Activated CD8-positive, alpha-beta T cell treated with anti-CD3 and anti-CD28 coated beads, Interleukin-2, amount 10 ng/mL, durations not matched to agents 7 days and 5 days (primary cell): ENCODE results near the gene DYDC1. TPM values are rescaled to one million over a fixed set of nuclear protein-coding genes. Genes with fewer than 3 reads are reported as not detected.

Experiments
- ATAC-seq: fragments of 150-1000 bp; cut with Tn5 transposase; one replicate; pipeline ENCODE4 v1.10.0; 2021; ENCODE audit warnings: moderate library complexity
- CTCF ChIA-PET: fragments of 350-600 bp; sonication (Branson Sonifier 250); formaldehyde crosslinking; loops from one replicate; lab custom pipeline; 2021; ENCODE audit warnings: antibody characterized with exemption; lab: Charles Lee
- POLR2A ChIA-PET: fragments of 350-600 bp; sonication (Branson Sonifier 250); formaldehyde crosslinking; loops from one replicate; lab custom pipeline; 2021; ENCODE audit warnings: antibody characterized with exemption; lab: Charles Lee
- DNase-seq: peaks from one replicate; pipeline ENCODE4 v3.0.0-alpha.2; 2020
- H3K27ac Mint-ChIP-seq: one replicate; pipeline ENCODE4 v1.8.0; 2021; ENCODE audit warnings: mild to moderate bottlenecking, mixed read lengths
- H3K27me3 Mint-ChIP-seq: one replicate; pipeline ENCODE4 v1.8.0; 2021; ENCODE audit warnings: low read depth, mixed read lengths
- H3K36me3 Mint-ChIP-seq: one replicate; pipeline ENCODE4 v1.8.0; 2021; ENCODE audit warnings: low read depth, mixed read lengths
- H3K4me1 Mint-ChIP-seq: one replicate; pipeline ENCODE4 v1.8.0; 2021; ENCODE audit warnings: low read depth, mixed read lengths
- H3K4me3 Mint-ChIP-seq: one replicate; pipeline ENCODE4 v1.8.0; 2021; ENCODE audit warnings: mild to moderate bottlenecking, mixed read lengths
- H3K9me3 Mint-ChIP-seq: one replicate; pipeline ENCODE4 v1.8.0; 2022; ENCODE audit warnings: mixed read lengths; ENCODE audit not compliant: insufficient read depth
- total RNA-seq, 2 experiments: library from RNA; stranded (reverse); gene quantifications; one replicate each; pipeline ENCODE4 v1.2.3, GENCODE V29; 2021

The DYDC1 gene
- total RNA-seq, 2 experiments from 2014 or later: not detected

DNA sequence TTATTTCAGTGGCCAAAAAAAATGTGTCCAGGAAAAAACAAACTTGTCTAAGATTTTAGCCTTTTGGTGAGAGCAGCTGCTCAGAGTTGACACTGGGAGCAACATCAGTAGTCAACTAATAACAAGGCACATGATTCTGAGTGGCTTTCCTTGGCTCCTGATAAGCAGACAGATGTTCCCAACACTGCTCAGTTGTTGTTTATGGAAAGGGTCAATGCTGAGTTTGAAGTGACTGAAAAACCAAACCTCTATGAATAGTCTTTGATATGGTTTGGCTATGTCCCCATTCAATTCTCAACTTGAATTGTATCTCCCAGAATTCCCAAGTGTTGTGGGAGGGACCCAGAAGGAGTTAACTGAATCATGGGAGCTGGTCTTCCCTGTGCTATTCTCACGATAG lies 12.3 kb downstream of the DYDC1 start:
- CTCF ChIA-PET: no interaction called here
- ATAC-seq (no peak), DNase-seq (no peak)
- H3K36me3 Mint-ChIP-seq: no peaks in the 10 kb centered on the region
- POLR2A ChIA-PET: no interaction called here
- H3K9me3 Mint-ChIP-seq: no peaks in the 10 kb centered on the region
- no peak overlapping the region for H3K4me3 Mint-ChIP-seq
- peaks cover 5% of the 10 kb centered on the region for H3K27me3 Mint-ChIP-seq
- no peak overlapping the region for H3K27ac Mint-ChIP-seq
- H3K4me1 Mint-ChIP-seq: no peaks in the 10 kb centered on the region

DNA sequence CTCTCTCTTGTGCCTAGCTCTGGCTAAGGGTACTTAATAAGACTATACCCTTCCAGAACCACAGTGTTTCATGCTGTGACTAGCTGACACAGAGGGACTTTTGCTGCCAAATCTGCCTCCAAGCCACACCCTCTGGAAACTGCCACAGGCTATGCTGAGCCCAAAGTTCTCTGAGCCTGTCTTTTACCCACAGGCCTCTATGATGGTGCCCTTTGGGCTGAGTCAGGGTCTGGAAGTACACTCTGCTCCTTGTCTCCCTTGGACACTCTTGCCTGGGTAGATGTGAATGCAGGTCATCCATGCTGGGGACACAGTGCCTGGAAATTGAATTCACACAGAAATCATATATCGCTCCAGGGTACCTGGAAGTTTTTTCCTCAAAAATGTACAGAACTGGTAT lies 22.6 kb downstream of the DYDC1 start:
- Mint-ChIP-seq H3K27me3 (peaks cover 12% of the 10 kb centered on the region), H3K36me3 (no peaks in the 10 kb centered on the region), H3K9me3 (no peaks in the 10 kb centered on the region), H3K4me1 (no peaks in the 10 kb centered on the region), H3K27ac (no peak overlapping the region), H3K4me3 (no peak overlapping the region)
- POLR2A ChIA-PET: no interaction called here
- DNase-seq (no peak), ATAC-seq (no peak)
- CTCF ChIA-PET: no interaction called here

DNA sequence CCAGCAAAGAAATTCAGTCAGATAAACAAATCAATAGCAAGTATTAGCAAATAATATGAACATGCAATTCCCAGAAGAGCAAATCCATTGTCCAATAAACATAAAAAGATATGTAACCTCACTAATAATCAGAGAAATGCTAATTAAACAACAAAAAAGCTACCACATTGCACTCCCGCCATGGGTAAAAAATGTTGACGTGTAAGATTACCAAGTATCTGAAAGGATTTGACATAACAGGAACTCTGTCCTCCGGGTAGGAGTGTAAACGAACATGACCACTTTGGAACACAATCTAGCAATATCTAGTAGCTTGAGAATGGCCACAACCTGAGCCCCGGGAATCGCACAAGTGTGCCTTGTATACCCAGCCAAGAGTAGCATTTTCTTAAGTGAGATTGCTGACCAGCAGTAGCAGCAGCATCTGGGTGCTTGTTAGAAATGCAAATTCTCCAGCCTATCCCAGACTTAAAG lies 31.6 kb downstream of the DYDC1 start:
- ATAC-seq (no peak), DNase-seq (no peak)
- Mint-ChIP-seq H3K9me3 (no peaks in the 10 kb centered on the region), H3K4me3 (no peak overlapping the region), H3K27me3 (peaks cover 14% of the 10 kb centered on the region), H3K4me1 (no peaks in the 10 kb centered on the region), H3K36me3 (no peaks in the 10 kb centered on the region), H3K27ac (no peak overlapping the region)
- POLR2A ChIA-PET: no interaction called here
- CTCF ChIA-PET: no interaction called here

DNA sequence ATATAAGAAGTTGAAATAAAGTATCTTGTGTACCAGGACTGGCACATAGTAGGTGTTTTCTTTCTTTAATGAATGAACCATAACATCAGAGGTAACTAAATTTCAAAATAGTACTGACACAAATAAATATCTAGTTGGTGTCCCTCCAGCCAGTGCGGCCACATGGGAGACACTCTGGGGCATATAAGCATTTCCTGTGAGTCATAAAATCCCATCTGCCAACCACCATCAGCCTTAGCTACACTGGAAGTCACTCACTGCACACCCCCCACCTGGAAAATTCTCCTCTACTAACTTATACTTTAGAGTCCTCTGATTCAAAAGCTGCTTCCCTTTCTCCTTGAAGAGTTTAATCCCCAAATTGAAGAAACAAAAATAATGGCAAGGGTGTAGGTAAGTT lies 32.5 kb downstream of the DYDC1 start:
- peaks cover 16% of the 10 kb centered on the region for H3K27me3 Mint-ChIP-seq
- ChIA-PET CTCF (no interaction called here), POLR2A (no interaction called here)

DNA sequence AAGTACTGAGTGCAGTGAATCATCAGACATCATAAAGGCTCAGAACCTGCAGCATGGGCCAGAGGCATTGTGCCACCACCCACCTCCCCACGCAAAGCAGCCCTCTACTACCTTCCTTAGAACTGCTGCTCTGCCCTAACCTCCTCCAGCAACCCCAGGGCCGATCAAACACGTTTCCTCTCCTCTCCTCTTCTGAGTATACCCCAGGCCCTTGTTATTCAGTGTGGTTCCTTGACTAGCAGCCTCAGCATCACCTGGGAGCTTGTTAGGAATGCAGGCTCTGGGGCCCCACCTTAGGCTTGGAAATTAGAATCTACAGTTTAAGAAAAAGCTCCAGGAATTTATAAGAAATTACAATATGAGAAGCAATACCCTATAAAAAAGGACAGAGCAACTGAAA lies 33.2 kb downstream of the DYDC1 start:
- Mint-ChIP-seq H3K9me3 (no peaks in the 10 kb centered on the region), H3K27me3 (peaks cover 19% of the 10 kb centered on the region), H3K4me3 (no peak overlapping the region), H3K36me3 (no peaks in the 10 kb centered on the region), H3K4me1 (no peaks in the 10 kb centered on the region), H3K27ac (no peak overlapping the region)
- POLR2A ChIA-PET: no interaction called here
- ATAC-seq (no peak), DNase-seq (no peak)
- CTCF ChIA-PET: no interaction called here

More for the DNA sequence above, 32.5 kb downstream of the DYDC1 start:
- H3K27ac Mint-ChIP-seq: no peak overlapping the region
- H3K36me3 Mint-ChIP-seq: no peaks in the 10 kb centered on the region
- DNase-seq (no peak), ATAC-seq (no peak)
- H3K4me1 Mint-ChIP-seq: no peaks in the 10 kb centered on the region
- H3K4me3 Mint-ChIP-seq: no peak overlapping the region
- H3K9me3 Mint-ChIP-seq: no peaks in the 10 kb centered on the region

DNA sequence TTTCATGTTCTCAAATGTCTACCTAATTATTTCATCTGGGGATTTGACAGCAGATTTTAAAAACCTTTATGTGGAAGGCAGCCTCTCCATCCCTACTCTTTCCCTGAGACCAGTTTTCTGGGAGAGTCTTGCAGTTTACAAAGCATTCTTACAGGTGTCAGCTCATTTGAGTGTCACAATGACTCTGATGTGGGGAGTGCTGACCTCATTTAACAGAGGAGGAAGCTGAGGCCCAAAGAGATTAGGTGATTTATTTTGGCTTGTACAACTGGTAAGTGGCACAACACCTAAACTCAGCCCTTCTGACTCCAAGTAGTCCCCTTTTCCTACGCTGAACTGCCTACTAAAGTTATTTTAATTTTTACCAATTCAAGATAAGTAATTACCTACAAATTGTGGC lies 33.8 kb downstream of the DYDC1 start:
- Mint-ChIP-seq H3K4me1 (no peaks in the 10 kb centered on the region), H3K36me3 (no peaks in the 10 kb centered on the region), H3K27ac (no peak overlapping the region), H3K27me3 (peaks cover 19% of the 10 kb centered on the region), H3K4me3 (no peak overlapping the region), H3K9me3 (no peaks in the 10 kb centered on the region)
- POLR2A ChIA-PET: no interaction called here
- CTCF ChIA-PET: no interaction called here
- DNase-seq (no peak), ATAC-seq (no peak)

DNA sequence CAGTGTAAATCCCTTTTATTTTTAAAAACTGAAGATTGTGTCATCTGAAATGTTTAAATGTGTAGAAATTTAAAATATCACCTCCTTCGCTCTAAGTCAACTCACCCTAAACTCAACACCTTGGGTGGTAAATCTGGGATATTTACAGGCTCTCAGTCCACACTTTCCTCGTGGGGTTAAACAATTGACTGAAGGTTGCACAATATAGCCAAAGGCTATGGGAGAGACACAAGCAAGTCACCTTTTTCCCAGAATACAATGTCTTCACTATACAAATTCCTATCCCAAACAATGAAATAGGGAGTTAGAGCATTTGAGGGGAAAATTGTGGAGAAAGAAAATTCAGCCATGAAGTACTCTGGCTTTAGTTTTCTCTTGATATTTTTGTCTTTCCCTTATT lies 34.4 kb downstream of the DYDC1 start:
- CTCF ChIA-PET: no interaction called here
- H3K36me3 Mint-ChIP-seq: no peaks in the 10 kb centered on the region
- ATAC-seq: no peak
- DNase-seq: no peak
- no peak overlapping the region for H3K4me3 Mint-ChIP-seq
- no peaks in the 10 kb centered on the region for H3K9me3 Mint-ChIP-seq
- H3K4me1 Mint-ChIP-seq: no peaks in the 10 kb centered on the region
- POLR2A ChIA-PET: no interaction called here
- no peak overlapping the region for H3K27ac Mint-ChIP-seq
- peaks cover 21% of the 10 kb centered on the region for H3K27me3 Mint-ChIP-seq

DNA sequence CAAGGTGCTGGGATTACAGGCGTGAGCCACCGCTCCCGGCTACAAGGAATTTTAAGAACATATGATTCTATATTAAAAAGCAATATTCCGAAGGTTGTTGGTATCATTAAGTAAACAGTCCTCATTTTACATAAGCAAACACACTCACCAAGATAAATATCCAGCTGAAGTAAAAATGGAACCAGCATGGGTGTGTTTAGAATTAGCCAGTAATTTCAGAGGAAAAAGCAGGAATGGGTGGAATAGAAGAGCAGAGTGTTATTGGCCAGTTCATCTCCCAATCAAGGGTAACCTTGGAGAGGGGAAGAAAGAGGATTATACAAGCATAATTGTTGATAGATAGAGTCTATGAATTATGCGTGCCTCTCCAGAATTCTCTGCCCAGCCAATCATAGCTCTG lies 35.4 kb downstream of the DYDC1 start:
- H3K27me3 Mint-ChIP-seq: peaks cover 21% of the 10 kb centered on the region
- no peaks in the 10 kb centered on the region for H3K9me3 Mint-ChIP-seq
- H3K4me1 Mint-ChIP-seq: no peaks in the 10 kb centered on the region
- POLR2A ChIA-PET: no interaction called here
- DNase-seq: no peak
- no peak overlapping the region for H3K4me3 Mint-ChIP-seq
- CTCF ChIA-PET: no interaction called here
- no peak for ATAC-seq
- H3K27ac Mint-ChIP-seq: no peak overlapping the region
- H3K36me3 Mint-ChIP-seq: no peaks in the 10 kb centered on the region

DNA sequence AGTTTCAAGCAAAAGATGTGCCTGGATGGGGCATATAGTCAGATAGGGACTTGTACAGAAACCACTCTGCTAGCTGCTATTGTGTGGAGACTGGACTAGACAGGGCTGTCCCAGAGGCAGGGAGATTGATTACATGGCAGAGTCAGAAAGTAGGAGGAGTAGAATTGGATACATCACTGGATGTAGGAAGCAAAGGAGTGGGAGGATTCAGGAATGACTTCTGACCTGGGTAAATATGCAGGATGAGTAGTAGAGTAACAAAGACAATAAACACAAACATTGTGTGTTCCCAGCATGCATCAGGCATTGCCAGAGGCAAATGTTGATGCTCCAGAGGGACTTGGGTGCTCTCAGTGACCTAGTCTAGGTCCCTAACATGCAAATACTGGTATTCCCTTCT lies 36.2 kb downstream of the DYDC1 start:
- ATAC-seq: no peak
- no peaks in the 10 kb centered on the region for H3K9me3 Mint-ChIP-seq
- H3K4me3 Mint-ChIP-seq: no peak overlapping the region
- ChIA-PET POLR2A (no interaction called here), CTCF (no interaction called here)
- H3K36me3 Mint-ChIP-seq: no peaks in the 10 kb centered on the region
- no peak for DNase-seq
- H3K4me1 Mint-ChIP-seq: no peaks in the 10 kb centered on the region
- H3K27ac Mint-ChIP-seq: no peak overlapping the region
- H3K27me3 Mint-ChIP-seq: peaks cover 21% of the 10 kb centered on the region

DNA sequence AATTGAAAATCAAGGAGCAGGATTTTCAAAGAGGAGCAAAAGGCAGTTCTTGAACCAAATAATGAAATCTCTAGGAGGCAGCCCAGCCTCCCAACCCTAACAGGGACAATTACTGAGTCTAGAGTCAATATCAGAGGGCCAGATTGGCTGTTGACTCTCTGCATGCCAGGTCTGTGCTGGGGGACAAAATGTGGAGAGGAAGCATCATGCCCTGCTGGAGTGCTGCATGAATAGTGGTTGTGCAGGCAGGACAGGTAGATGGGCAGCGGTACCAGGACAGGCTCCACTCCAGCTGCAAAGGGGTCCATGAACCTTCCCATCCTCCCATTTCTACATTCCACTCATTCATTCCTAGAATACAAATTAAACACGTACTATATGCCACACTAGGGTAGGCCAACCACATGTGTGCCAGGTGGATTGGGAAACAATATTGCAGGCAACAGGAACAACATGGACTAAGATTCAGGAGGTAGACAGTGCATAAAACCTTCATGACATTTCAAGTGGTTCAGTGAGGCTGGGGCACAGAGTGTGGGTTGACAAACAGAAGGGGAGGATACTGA lies 36.7 kb downstream of the DYDC1 start:
- Mint-ChIP-seq H3K4me1 (no peaks in the 10 kb centered on the region), H3K27ac (no peak overlapping the region), H3K36me3 (no peaks in the 10 kb centered on the region), H3K27me3 (peaks cover 21% of the 10 kb centered on the region), H3K9me3 (no peaks in the 10 kb centered on the region), H3K4me3 (no peak overlapping the region)
- DNase-seq (no peak), ATAC-seq (no peak)
- CTCF ChIA-PET: no interaction called here
- POLR2A ChIA-PET: no interaction called here

DNA sequence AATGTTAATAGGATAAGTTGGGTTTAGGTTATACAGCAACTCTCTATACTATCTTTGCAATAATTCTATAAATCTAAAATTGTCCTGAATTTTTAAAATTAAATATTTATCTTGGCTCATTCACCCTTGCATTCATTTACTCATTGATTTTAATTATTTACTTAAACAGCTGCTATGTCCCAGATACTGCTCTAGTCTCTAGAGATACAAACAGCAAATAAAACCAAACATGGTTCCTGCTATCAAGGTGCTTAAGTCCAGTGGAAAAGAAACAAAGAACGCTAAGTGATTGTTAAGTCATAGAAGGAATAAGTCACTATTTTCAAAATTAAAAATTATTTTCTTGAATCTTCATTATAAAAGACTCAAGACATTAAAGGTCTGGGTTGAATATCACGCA lies 37.2 kb downstream of the DYDC1 start:
- Mint-ChIP-seq H3K4me3 (no peak overlapping the region), H3K4me1 (no peaks in the 10 kb centered on the region), H3K27me3 (peaks cover 21% of the 10 kb centered on the region), H3K27ac (no peak overlapping the region), H3K9me3 (no peaks in the 10 kb centered on the region), H3K36me3 (no peaks in the 10 kb centered on the region)
- ChIA-PET POLR2A (no interaction called here), CTCF (no interaction called here)
- no peak for ATAC-seq
- DNase-seq: no peak

DNA sequence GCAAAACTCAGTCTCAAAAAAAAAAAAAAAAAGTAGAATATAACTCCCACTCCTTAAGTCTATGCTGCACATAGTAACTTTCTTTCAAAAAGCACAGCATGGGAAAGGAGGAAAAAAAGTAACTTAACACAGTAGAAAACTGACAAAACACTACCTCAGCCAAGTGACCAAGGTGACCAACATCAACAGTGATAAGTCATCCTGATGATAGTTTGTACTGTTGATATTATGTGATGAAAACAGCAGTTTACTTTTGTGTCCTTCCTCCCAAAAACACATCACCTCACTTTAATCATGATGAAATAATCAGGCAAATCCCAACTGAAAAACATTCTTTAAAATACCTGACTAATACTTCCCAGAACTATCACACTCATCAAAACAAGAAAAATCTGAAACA lies 37.8 kb downstream of the DYDC1 start:
- ChIA-PET POLR2A (no interaction called here), CTCF (no interaction called here)
- peaks cover 18% of the 10 kb centered on the region for H3K27me3 Mint-ChIP-seq
- H3K27ac Mint-ChIP-seq: no peak overlapping the region
- no peaks in the 10 kb centered on the region for H3K9me3 Mint-ChIP-seq
- no peak overlapping the region for H3K4me3 Mint-ChIP-seq
- H3K4me1 Mint-ChIP-seq: no peaks in the 10 kb centered on the region
- DNase-seq: no peak
- ATAC-seq: no peak
- H3K36me3 Mint-ChIP-seq: no peaks in the 10 kb centered on the region

DNA sequence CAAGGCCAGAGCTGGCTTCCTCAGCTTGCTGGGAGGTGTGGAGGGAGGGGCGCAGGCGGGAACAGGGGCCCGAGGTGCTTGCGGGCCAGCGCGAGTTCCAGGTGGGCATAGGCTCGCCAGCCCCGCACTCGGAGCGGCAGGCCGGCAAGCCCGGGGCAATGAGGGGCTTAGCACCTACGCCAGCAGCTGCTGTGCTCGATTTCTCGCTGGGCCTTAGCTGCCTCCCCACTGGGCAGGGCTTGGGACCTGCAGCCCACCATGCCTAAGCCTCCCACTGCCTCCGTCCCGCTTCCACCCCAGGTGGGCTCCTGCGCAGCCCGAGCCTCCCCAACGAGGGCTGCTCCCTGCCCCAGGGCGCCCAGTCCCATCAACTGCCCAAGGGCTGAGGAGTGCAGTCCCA lies 41.2 kb downstream of the DYDC1 start:
- no peaks in the 10 kb centered on the region for H3K36me3 Mint-ChIP-seq
- H3K9me3 Mint-ChIP-seq: no peaks in the 10 kb centered on the region
- H3K27ac Mint-ChIP-seq: no peak overlapping the region
- DNase-seq (no peak), ATAC-seq (no peak)
- CTCF ChIA-PET: no interaction called here
- H3K4me3 Mint-ChIP-seq: no peak overlapping the region
- peaks cover 16% of the 10 kb centered on the region for H3K27me3 Mint-ChIP-seq
- POLR2A ChIA-PET: no interaction called here
- no peaks in the 10 kb centered on the region for H3K4me1 Mint-ChIP-seq
